Kidney (tissue), 14 donors: ENCODE measurements around the gene SPARC. TPM values are rescaled to one million over a fixed set of nuclear protein-coding genes. Genes with fewer than 3 reads are reported as not detected.

Experiments used
- DNase-seq, 5 donors: peaks; one replicate each; pipeline ENCODE4 v3.0.0-alpha.2; 2013 to 2020
- FAIRE-seq: peaks from 2 replicates; lab custom pipeline; 2012; peaks lifted over from hg19 to GRCh38; lab: Jason Lieb, UNC
- H3K27ac ChIP-seq, 2 donors: one replicate each; pipeline ENCODE4 v1.7.0; 2013; ENCODE audit warnings: low read depth in 2 of 2, low read length in 2 of 2, inconsistent platforms in 1 of 2
- H3K27me3 ChIP-seq: one replicate; pipeline ENCODE4 v1.7.1; 2013; ENCODE audit warnings: low read length, inconsistent platforms; ENCODE audit not compliant: control insufficient read depth, insufficient read depth
- H3K36me3 ChIP-seq, 3 donors: one replicate each; pipeline versions ENCODE4 v1.7.0 to v1.7.1; 2013; ENCODE audit warnings: low read length in 3 of 3, control low read depth in 1 of 3, inconsistent platforms in 1 of 3; ENCODE audit not compliant: insufficient read depth in 3 of 3, control insufficient read depth in 2 of 3
- H3K4me1 ChIP-seq, 3 donors: one replicate each; pipeline versions ENCODE4 v1.7.0 to v1.7.1; 2013; ENCODE audit warnings: low read length in 3 of 3, inconsistent platforms in 1 of 3, low read depth in 1 of 3; ENCODE audit not compliant: control insufficient read depth in 2 of 3, insufficient read depth in 2 of 3
- H3K4me3 ChIP-seq, 3 donors: one replicate each; pipeline versions ENCODE4 v1.7.0 to v1.8.1; 2013; ENCODE audit warnings: low read length in 3 of 3, control low read depth in 1 of 3, inconsistent platforms in 1 of 3
- H3K9ac ChIP-seq, 3 donors: one replicate each; pipeline versions ENCODE4 v1.7.0 to v1.7.1; 2013; ENCODE audit warnings: low read length in 3 of 3, control low read depth in 1 of 3, inconsistent platforms in 1 of 3
- H3K9me3 ChIP-seq, 3 donors: one replicate each; pipeline versions ENCODE4 v1.7.0 to v1.7.1; 2013; ENCODE audit warnings: low read length in 3 of 3, control low read depth in 1 of 3, inconsistent platforms in 1 of 3; ENCODE audit not compliant: control insufficient read depth in 2 of 3, insufficient read depth in 1 of 3
- CTCF ChIP-seq: IDR thresholded peaks from 3 replicates; pipeline ENCODE4 v1.5.1; 2012; ENCODE audit warnings: mild to moderate bottlenecking, moderate library complexity, borderline replicate concordance; ENCODE audit not compliant: insufficient read depth; ENCODE audit errors: extremely low read depth
- intact Hi-C: fragments of 100-400 bp; cut with DNase I; formaldehyde crosslinking; loops from one replicate; pipeline ENCODE4 v1.11.1; 2022
- polyA plus RNA-seq: library from polyadenylated mRNA; stranded (reverse); fragments of 350-450 nt; fragmentation: Illumina TruSeq; extraction: RNeasy Lipid Tissue Mini Kit (QIAGEN cat#74804); gene quantifications from one replicate; pipeline ENCODE4 v1.2.3, GENCODE V29; 2014; ENCODE audit warnings: low read depth, low replicate concordance; ENCODE audit not compliant: insufficient read depth
- total RNA-seq: library from RNA; stranded (reverse); fragmentation: NEBNext Ultra II Directional; extraction: Animal tissue kit (Norgen Biotek cat#: 25700); gene quantifications from one replicate; pipeline ENCODE4 v1.2.1, GENCODE V29; 2021
- donor health status: control.
- donor health status: control.
- donor health status: control.
- donor health status: control.
- donor health status: control.
- donor health status: DM: yes; HTN: yes; CAD: no.
- donor health status: Normal renal cell carcinoma (clear cell type).

Gene SPARC
- total and polyA plus RNA-seq, 2 donors from 2014 or later: 581 to 637 TPM

GRCh38 chr5:151670083-151670686, 16.5 kb downstream of the SPARC start:
- H3K9ac ChIP-seq: no peak overlapping the region
- H3K4me3 ChIP-seq: no peak overlapping the region
- intact Hi-C loops: no loop called here
- no peaks in the 10 kb centered on the region for H3K27me3 ChIP-seq
- FAIRE-seq (no peak), DNase-seq (peak in 3 of 5 donors; percentile 48 to 79 (median 65))
- peaks cover 0 to 52% (median 25%) of the 10 kb centered on the region in 3 donors for H3K4me1 ChIP-seq
- H3K36me3 ChIP-seq: peaks cover 12 to 59% (median 36%) of the 10 kb centered on the region in 3 donors
- peak overlapping the region; percentile 65 to 91 for H3K27ac ChIP-seq
- no peak for TF ChIP-seq CTCF
- H3K9me3 ChIP-seq: no peaks in the 10 kb centered on the region

GRCh38 chr5:151667083-151667482, 19.6 kb downstream of the SPARC start:
- FAIRE-seq (no peak), DNase-seq (no peak)
- intact Hi-C loops: no loop called here
- Histone ChIP-seq H3K27ac (no peak overlapping the region), H3K9me3 (no peaks in the 10 kb centered on the region), H3K36me3 (peaks cover 7 to 43% (median 18%) of the 10 kb centered on the region in 3 donors), H3K4me1 (peaks cover 0 to 56% (median 22%) of the 10 kb centered on the region in 3 donors), H3K27me3 (no peaks in the 10 kb centered on the region), H3K9ac (no peak overlapping the region), H3K4me3 (no peak overlapping the region)
- TF ChIP-seq CTCF: no peak

- Histone ChIP-seq H3K27ac (no peak overlapping the region), H3K4me1 (peaks cover 0 to 47% (median 11%) of the 10 kb centered on the region in 3 donors), H3K9ac (no peak overlapping the region), H3K4me3 (no peak overlapping the region), H3K9me3 (no peaks in the 10 kb centered on the region), H3K36me3 (peaks cover 2 to 36% (median 16%) of the 10 kb centered on the region in 3 donors), H3K27me3 (no peaks in the 10 kb centered on the region)
- intact Hi-C loops: no loop called here
- no peak for TF ChIP-seq CTCF
- no peak for FAIRE-seq
- DNase-seq: no peak
Observed at GRCh38 chr5:151665613-151666012, 21.1 kb downstream of the SPARC start.
